ENCODE results near the gene SLC35F6.

DNA sequence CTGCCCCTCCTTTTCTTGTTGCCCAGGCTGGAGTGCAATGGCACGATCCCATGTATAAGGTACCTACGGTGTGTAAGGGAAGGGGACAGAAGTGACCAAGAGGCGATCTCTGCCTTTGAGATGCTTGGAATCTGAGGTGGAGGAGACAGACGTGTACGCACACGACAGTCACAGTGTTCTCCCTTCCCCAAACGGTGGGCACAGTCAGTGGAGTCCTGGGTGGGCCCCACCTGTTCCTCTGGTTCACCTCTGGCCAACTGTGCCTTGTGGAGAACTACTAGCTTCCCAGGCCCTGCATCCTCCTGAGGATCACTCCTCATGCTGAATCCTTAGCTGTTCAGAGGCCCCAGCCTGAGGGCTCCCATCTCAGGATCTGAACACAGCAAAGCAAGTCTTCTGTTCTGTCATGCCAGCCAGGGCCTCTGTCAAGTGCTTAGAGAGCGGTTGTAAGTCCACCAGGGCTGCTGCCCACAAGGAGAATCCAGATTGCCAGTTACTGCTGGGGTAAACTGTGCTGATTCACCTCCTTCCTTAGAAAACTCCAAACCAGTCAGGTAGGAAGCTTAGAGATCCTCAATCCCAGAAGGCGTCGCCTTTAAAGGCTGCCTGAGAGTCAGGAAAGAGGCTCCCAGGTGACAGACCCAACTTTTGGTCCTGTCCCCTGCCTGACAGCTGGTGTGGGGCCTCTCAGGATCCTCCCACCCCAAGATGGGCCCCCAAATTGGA, 1.6 kb downstream of the SLC35F6 start:
- TF ChIP-seq POLR2AphosphoS5 (IDR thresholded peaks at IDR 0.05; ENCODE audit: insufficient read depth, low read depth, low read length), result no peak
- no peak for TF ChIP-seq EZH2 (IDR thresholded peaks at IDR 0.05; ENCODE audit: borderline replicate concordance, low read depth, low read length, severe bottlenecking)
- TF ChIP-seq, protein P1, sequence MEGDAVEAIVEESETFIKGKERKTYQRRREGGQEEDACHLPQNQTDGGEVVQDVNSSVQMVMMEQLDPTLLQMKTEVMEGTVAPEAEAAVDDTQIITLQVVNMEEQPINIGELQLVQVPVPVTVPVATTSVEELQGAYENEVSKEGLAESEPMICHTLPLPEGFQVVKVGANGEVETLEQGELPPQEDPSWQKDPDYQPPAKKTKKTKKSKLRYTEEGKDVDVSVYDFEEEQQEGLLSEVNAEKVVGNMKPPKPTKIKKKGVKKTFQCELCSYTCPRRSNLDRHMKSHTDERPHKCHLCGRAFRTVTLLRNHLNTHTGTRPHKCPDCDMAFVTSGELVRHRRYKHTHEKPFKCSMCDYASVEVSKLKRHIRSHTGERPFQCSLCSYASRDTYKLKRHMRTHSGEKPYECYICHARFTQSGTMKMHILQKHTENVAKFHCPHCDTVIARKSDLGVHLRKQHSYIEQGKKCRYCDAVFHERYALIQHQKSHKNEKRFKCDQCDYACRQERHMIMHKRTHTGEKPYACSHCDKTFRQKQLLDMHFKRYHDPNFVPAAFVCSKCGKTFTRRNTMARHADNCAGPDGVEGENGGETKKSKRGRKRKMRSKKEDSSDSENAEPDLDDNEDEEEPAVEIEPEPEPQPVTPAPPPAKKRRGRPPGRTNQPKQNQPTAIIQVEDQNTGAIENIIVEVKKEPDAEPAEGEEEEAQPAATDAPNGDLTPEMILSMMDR (IDR thresholded peaks at IDR 0.05; ENCODE audit: extremely low read depth in 1 of 2, insufficient read depth in 1 of 2, low read depth in 1 of 2, low read length in 2 of 2), result no peak
- TF ChIP-seq POLR2A (IDR thresholded peaks at IDR 0.05; ENCODE audit: low read depth, low read length), result no peak

All from endothelial cell of umbilical vein (primary cell).